Spleen (tissue), 11 donors: ENCODE data around the gene STARD13. TPM values are rescaled to one million over a fixed set of nuclear protein-coding genes. Genes with fewer than 3 reads are reported as not detected.

Experiments used
- DNase-seq: peaks from one replicate; pipeline ENCODE4 v3.0.0-alpha.2; 2020
- H3K27ac ChIP-seq, 8 donors: fragments of 200-600 bp; sonication (generic) in 7 of 8; 1 replicate in 4 of 8; 2 replicates in 4 of 8; pipeline versions ENCODE4 v1.5.0 to v1.8.0; 2016 to 2021; ENCODE audit warnings: inconsistent platforms in 4 of 8, mild to moderate bottlenecking in 4 of 8, moderate library complexity in 1 of 8
- H3K27me3 ChIP-seq, 7 donors: fragments of 200-600 bp; sonication (generic) in 6 of 7; replicated peaks in 1 of 7; 1 replicate in 4 of 7; 2 replicates in 3 of 7; pipeline versions ENCODE4 v1.5.0 to v1.8.0; 2016 to 2021; ENCODE audit warnings: inconsistent platforms in 3 of 7, mild to moderate bottlenecking in 1 of 7
- H3K36me3 ChIP-seq, 6 donors: fragments of 200-600 bp; sonication (generic) in 5 of 6; 1 replicate in 4 of 6; 2 replicates in 2 of 6; pipeline versions ENCODE4 v1.5.0 to v1.8.0; 2016 to 2021; ENCODE audit warnings: inconsistent platforms in 2 of 6
- H3K4me1 ChIP-seq, 6 donors: fragments of 200-600 bp; sonication (generic) in 5 of 6; 1 replicate in 3 of 6; 2 replicates in 3 of 6; pipeline versions ENCODE4 v1.5.0 to v1.8.0; 2016 to 2021; ENCODE audit warnings: inconsistent platforms in 3 of 6
- H3K4me3 ChIP-seq, 8 donors: fragments of 200-600 bp; sonication (generic) in 7 of 8; 1 replicate in 4 of 8; 2 replicates in 4 of 8; pipeline versions ENCODE4 v1.5.0 to v1.8.0; 2016 to 2021; ENCODE audit warnings: inconsistent platforms in 4 of 8, mild to moderate bottlenecking in 4 of 8, moderate library complexity in 2 of 8
- H3K9me3 ChIP-seq, 8 donors: fragments of 200-600 bp; sonication (generic) in 7 of 8; 1 replicate in 4 of 8; 2 replicates in 4 of 8; pipeline versions ENCODE4 v1.5.0 to v1.8.0; 2016 to 2021; ENCODE audit warnings: inconsistent platforms in 4 of 8
- POLR2A ChIP-seq, 3 donors: fragments of 450-650 bp; IDR thresholded peaks; one replicate each; pipeline ENCODE4 v1.5.1; 2017; ENCODE audit warnings: antibody characterized with exemption in 3 of 3, mild to moderate bottlenecking in 1 of 3
- POLR2AphosphoS5 ChIP-seq, 3 donors: sonication (generic); formaldehyde crosslinking; IDR thresholded peaks; one replicate each; pipeline ENCODE4 v1.5.1; 2017; ENCODE audit warnings: antibody characterized with exemption in 3 of 3
- WGBS, 5 donors: extraction: QIAGEN DNeasy Blood & Tissue Kit in 3 of 5; methylation state at CpG; one replicate each; pipeline versions ENCODE4 v1.1.5 to v1.1.7; 2013 to 2018; 5-methylcytosine and 5-hydroxymethylcytosine counted together
- intact Hi-C: fragments of 100-400 bp; cut with DNase I; formaldehyde crosslinking; loops from one replicate; pipeline ENCODE4 v1.15.0; 2023; ENCODE audit warnings: low total_unique reads
- polyA plus RNA-seq, 3 donors: library from polyadenylated mRNA; stranded (reverse); fragments of 200-250 nt; gene quantifications; one replicate each; pipeline ENCODE4 v1.2.1, GENCODE V29; 2013
- total RNA-seq, 7 donors: library from RNA; depleted of rRNA in 3 of 7; stranded (reverse); fragments of >200 nt in 3 of 7; fragmentation: NEBNext Ultra II Directional in 4 of 7; extraction: Animal tissue kit (Norgen Biotek cat#: 25700) in 4 of 7; gene quantifications; one replicate each; pipeline versions ENCODE4 v1.1.0 to v1.2.1, GENCODE V29; 2016 to 2021
- TF ChIP-seq, protein P1 (sequence below), 11 experiments: fragments of 200-600 bp in 7 of 11; fragments of 450-650 bp in 4 of 11; sonication (generic) in 4 of 11; IDR thresholded peaks in 8 of 11; conservative IDR thresholded peaks in 3 of 11; 1 replicate in 7 of 11; 2 replicates in 4 of 11; pipeline versions ENCODE4 v1.4.0 to v1.8.0; 2016 to 2021; ENCODE audit warnings: antibody characterized with exemption in 11 of 11, inconsistent platforms in 4 of 11, mild to moderate bottlenecking in 1 of 11
- donor health status: healthy with polysubstance abuse.
- donor health status: DM: no; HTN: no; CAD: no; lungs with moderate emphysema.
- donor health status: DM: no; HTN: no; CAD: no.
- donor health status: Bipolar disorder and iron deficiency.
- donor health status: healthy.
- donor health status: DM: no; HTN: no; CAD: no.
- donor health status: DM: yes; HTN: yes; CAD: no.

STARD13 gene
- total and polyA plus RNA-seq, 10 donors = 1.4 to 58.1 (median 26.7) TPM

DNA sequence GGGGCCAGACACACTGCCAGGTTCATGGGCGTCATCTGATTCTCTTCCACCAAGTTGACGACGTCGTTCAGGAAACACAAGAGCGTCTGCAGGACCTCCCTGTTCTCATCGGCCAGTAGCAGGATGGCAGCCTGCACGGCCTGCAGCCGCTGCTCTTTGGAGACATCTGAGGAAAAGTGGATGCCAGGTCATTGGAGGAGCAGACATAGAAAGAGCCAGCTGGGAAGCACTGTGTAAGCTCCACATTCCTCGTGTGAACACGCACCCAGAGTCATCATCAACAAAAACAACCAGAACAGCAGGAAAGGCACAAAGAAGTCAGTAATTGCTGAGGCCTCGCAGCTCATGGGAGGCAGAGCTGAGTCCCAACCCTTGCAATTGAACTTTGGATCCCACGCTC is 172.8 kb downstream of the STARD13 start:
- H3K27me3 ChIP-seq = no peaks in the 10 kb centered on the region
- peaks cover 0 to 82% (median 2%) of the 10 kb centered on the region in 6 donors for H3K36me3 ChIP-seq
- no peak for DNase-seq
- peaks cover 0 to 34% (median 20%) of the 10 kb centered on the region in 6 donors for H3K4me1 ChIP-seq
- no peak overlapping the region for H3K4me3 ChIP-seq
- H3K9me3 ChIP-seq = no peaks in the 10 kb centered on the region
- TF ChIP-seq, protein P1, sequence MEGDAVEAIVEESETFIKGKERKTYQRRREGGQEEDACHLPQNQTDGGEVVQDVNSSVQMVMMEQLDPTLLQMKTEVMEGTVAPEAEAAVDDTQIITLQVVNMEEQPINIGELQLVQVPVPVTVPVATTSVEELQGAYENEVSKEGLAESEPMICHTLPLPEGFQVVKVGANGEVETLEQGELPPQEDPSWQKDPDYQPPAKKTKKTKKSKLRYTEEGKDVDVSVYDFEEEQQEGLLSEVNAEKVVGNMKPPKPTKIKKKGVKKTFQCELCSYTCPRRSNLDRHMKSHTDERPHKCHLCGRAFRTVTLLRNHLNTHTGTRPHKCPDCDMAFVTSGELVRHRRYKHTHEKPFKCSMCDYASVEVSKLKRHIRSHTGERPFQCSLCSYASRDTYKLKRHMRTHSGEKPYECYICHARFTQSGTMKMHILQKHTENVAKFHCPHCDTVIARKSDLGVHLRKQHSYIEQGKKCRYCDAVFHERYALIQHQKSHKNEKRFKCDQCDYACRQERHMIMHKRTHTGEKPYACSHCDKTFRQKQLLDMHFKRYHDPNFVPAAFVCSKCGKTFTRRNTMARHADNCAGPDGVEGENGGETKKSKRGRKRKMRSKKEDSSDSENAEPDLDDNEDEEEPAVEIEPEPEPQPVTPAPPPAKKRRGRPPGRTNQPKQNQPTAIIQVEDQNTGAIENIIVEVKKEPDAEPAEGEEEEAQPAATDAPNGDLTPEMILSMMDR (IDR thresholded peaks at IDR 0.05 in 8 of 11, conservative IDR thresholded peaks at IDR 0.05 in 3 of 11) = no peak
- TF ChIP-seq POLR2A (IDR thresholded peaks at IDR 0.05) (no peak), POLR2AphosphoS5 (IDR thresholded peaks at IDR 0.05) (no peak)
- intact Hi-C loops = no loop called here
- H3K27ac ChIP-seq = no peak overlapping the region
- WGBS, 5 donors = 91 to 95% (median 92%) methylated on average over 12 of the region's 12 CpGs

DNA sequence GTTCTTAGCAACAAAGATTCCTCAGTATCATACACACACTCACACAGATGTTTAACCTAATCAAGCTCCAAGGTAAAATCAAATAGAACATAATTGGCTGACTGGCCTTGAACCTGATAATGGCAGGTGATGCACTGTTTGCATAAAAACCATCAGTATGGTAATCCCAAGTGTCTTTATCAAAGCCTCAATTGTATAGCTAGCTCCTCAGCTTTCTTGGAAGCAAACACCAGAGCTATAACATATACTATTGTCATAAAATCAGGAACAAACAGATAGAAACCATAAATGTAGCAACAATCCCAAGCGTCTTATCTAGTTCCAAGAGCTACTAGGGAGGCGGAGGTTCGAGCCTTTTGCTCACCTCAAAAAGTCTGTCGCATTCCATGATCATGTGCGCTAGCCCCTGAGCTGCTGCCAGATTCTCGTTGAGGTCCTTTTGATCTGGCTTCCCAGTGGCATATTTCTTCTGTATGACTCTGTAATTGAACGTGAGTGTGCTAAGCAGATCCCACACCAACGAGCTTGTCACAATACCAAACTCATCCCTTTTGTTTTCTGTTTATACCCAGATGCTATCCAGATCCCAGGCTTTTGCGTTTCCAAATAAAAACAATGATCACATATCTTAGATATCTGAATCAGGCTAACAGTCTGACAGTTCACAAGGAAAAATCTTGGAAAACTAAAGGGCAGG is 174.0 kb downstream of the STARD13 start:
- intact Hi-C loops = no loop called here
- Histone ChIP-seq H3K4me1 (peaks cover 0 to 34% (median 20%) of the 10 kb centered on the region in 6 donors), H3K27ac (peak overlapping the region in 5 of 8 donors; percentile 7 to 68 (median 39)), H3K27me3 (no peaks in the 10 kb centered on the region), H3K4me3 (no peak overlapping the region), H3K36me3 (peaks cover 0 to 83% (median 2%) of the 10 kb centered on the region in 6 donors), H3K9me3 (no peaks in the 10 kb centered on the region)
- no peak for TF ChIP-seq POLR2AphosphoS5 (IDR thresholded peaks at IDR 0.05)
- TF ChIP-seq, protein P1 (IDR thresholded peaks at IDR 0.05 in 8 of 11, conservative IDR thresholded peaks at IDR 0.05 in 3 of 11) = no peak
- TF ChIP-seq POLR2A (IDR thresholded peaks at IDR 0.05) = no peak
- no peak for DNase-seq
- WGBS, 5 donors = 74 to 88% (median 84%) methylated on average over 9 of the region's 9 CpGs

DNA sequence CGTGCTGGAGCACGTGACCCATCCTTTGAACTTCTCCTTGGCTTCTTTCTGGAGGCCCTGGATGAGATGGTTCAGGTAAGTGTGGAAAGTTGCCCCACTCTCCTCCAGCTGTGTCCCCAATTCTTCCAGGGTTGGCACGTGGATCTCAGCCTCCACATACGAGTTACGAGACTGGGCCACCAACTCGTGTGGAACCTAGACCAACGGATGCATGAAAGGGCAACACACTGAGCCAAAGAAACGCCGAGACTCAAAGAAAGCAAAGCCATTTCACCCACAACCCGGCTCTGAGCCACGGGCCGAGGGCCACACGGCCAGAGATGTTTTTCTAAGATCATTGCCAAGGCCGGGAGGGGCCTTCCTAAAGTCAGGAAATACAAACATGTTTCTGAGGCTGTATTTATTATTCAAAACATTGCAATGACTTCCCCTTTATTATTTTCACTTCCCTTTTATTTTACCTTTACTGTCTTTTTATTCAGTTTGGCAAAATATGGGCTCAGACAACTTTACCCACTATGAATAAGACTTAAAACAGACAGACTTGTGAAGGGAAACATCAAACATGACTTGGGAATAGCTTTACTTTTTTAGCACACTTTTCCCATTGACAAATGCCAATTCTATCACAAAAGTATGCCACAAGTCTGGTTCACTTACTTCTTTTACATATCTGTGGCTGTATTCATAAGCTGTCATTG is 174.7 kb downstream of the STARD13 start:
- no peak for DNase-seq

More for the DNA sequence above, 174.7 kb downstream of the STARD13 start:
- 52 to 60% (median 54%) methylated on average over 14 of the region's 14 CpGs for WGBS, 5 donors
- H3K9me3 ChIP-seq = no peaks in the 10 kb centered on the region
- H3K27me3 ChIP-seq = no peaks in the 10 kb centered on the region
- intact Hi-C loops = no loop called here
- H3K4me3 ChIP-seq = peak overlapping the region in 1 of 8 donors; percentile 30
- H3K4me1 ChIP-seq = peaks cover 0 to 34% (median 20%) of the 10 kb centered on the region in 6 donors
- peaks cover 0 to 83% (median 2%) of the 10 kb centered on the region in 6 donors for H3K36me3 ChIP-seq
- TF ChIP-seq POLR2A (IDR thresholded peaks at IDR 0.05) (no peak), POLR2AphosphoS5 (IDR thresholded peaks at IDR 0.05) (no peak)
- TF ChIP-seq, protein P1 (IDR thresholded peaks at IDR 0.05 in 8 of 11, conservative IDR thresholded peaks at IDR 0.05 in 3 of 11) = no peak
- peak overlapping the region in 6 of 8 donors; percentile 7 to 68 (median 26) for H3K27ac ChIP-seq
